Measurements from ENCODE around the gene PTPRM. TPM values are rescaled to one million over a fixed set of nuclear protein-coding genes. Genes with fewer than 3 reads are reported as not detected.

PTPRM gene
- total and polyA plus RNA-seq, 2 experiments from 2014 or later, result 1.6 to 5.3 TPM

DNA sequence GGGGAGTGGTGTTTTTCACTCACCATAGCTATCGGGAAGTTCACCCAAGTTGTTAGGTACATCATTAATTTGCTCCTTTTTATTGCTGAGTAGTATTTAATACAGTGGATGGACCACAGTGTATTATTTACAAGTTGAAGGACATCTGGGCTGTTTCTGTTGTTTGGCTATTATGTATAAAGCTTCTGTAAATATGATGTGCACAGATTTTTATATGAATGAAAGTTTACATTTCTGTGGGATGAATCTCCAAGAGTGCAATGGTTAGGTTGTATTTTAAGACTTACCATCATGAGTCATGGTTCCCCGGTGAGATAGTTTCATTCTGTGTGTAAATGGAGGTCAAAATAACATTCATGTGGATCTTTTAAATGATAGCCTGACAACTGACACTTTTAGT, 337.4 kb downstream of the PTPRM start:
- H3K4me2 ChIP-seq, result no peak overlapping the region

More for the DNA sequence above, 337.4 kb downstream of the PTPRM start:
- H3K79me2 ChIP-seq (replicated peaks; ENCODE audit: insufficient read depth), result no peaks in the 10 kb centered on the region
- no peaks in the 10 kb centered on the region for H3K27me3 ChIP-seq (ENCODE audit: insufficient read depth)
- Mint-ChIP-seq H3K27me3 (ENCODE audit: insufficient read depth, low read depth, poor library complexity) (peaks cover 4% of the 10 kb centered on the region), H3K4me3 (no peak overlapping the region), H3K4me1 (peaks cover 4% of the 10 kb centered on the region; the same call in 2 of the 3 replicates), H3K27ac (no peak overlapping the region), H3K9me3 (no peaks in the 10 kb centered on the region), H3K36me3 (ENCODE audit: low read depth) (no peaks in the 10 kb centered on the region)
- no peaks in the 10 kb centered on the region for H3K36me3 ChIP-seq (ENCODE audit: insufficient read depth)
- no peak overlapping the region for H3K4me3 ChIP-seq
- DNase-seq (ENCODE audit: low spot score) (no peak), ATAC-seq (no peak)
- no peaks in the 10 kb centered on the region for H3F3A ChIP-seq (replicated peaks; ENCODE audit: low read depth)
- H3K9me2 ChIP-seq (ENCODE audit: insufficient read depth), result 0 out of 2 replicates have a peak, but pooled peaks cover 10% of the 10 kb centered on the region
- H4K20me1 ChIP-seq (replicated peaks; ENCODE audit: insufficient read depth), result no peaks in the 10 kb centered on the region
- no peak overlapping the region for H3K27ac ChIP-seq (ENCODE audit: low read depth)
- no peak for TF ChIP-seq STAT1 (IDR thresholded peaks at IDR 0.05; ENCODE audit: unreplicated experiment)
- TF ChIP-seq, protein P1, sequence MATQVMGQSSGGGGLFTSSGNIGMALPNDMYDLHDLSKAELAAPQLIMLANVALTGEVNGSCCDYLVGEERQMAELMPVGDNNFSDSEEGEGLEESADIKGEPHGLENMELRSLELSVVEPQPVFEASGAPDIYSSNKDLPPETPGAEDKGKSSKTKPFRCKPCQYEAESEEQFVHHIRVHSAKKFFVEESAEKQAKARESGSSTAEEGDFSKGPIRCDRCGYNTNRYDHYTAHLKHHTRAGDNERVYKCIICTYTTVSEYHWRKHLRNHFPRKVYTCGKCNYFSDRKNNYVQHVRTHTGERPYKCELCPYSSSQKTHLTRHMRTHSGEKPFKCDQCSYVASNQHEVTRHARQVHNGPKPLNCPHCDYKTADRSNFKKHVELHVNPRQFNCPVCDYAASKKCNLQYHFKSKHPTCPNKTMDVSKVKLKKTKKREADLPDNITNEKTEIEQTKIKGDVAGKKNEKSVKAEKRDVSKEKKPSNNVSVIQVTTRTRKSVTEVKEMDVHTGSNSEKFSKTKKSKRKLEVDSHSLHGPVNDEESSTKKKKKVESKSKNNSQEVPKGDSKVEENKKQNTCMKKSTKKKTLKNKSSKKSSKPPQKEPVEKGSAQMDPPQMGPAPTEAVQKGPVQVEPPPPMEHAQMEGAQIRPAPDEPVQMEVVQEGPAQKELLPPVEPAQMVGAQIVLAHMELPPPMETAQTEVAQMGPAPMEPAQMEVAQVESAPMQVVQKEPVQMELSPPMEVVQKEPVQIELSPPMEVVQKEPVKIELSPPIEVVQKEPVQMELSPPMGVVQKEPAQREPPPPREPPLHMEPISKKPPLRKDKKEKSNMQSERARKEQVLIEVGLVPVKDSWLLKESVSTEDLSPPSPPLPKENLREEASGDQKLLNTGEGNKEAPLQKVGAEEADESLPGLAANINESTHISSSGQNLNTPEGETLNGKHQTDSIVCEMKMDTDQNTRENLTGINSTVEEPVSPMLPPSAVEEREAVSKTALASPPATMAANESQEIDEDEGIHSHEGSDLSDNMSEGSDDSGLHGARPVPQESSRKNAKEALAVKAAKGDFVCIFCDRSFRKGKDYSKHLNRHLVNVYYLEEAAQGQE (IDR thresholded peaks at IDR 0.05; ENCODE audit: unreplicated experiment), result no peak
- TF ChIP-seq, protein P2, sequence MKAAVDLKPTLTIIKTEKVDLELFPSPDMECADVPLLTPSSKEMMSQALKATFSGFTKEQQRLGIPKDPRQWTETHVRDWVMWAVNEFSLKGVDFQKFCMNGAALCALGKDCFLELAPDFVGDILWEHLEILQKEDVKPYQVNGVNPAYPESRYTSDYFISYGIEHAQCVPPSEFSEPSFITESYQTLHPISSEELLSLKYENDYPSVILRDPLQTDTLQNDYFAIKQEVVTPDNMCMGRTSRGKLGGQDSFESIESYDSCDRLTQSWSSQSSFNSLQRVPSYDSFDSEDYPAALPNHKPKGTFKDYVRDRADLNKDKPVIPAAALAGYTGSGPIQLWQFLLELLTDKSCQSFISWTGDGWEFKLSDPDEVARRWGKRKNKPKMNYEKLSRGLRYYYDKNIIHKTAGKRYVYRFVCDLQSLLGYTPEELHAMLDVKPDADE (IDR thresholded peaks at IDR 0.05), result no peak
- no peak for TF ChIP-seq CREB1 (CRISPR knock-in tag; IDR thresholded peaks at IDR 0.05; ENCODE audit: low read depth)
- no peak for TF ChIP-seq JUNB (IDR thresholded peaks at IDR 0.05; ENCODE audit: unreplicated experiment)
- no peak for TF ChIP-seq EZH2 (IDR thresholded peaks at IDR 0.05; ENCODE audit: low read depth, unreplicated experiment)
- TF ChIP-seq EZH2phosphoT487 (IDR thresholded peaks at IDR 0.05; ENCODE audit: unreplicated experiment), result no peak
- TF ChIP-seq, protein P3, sequence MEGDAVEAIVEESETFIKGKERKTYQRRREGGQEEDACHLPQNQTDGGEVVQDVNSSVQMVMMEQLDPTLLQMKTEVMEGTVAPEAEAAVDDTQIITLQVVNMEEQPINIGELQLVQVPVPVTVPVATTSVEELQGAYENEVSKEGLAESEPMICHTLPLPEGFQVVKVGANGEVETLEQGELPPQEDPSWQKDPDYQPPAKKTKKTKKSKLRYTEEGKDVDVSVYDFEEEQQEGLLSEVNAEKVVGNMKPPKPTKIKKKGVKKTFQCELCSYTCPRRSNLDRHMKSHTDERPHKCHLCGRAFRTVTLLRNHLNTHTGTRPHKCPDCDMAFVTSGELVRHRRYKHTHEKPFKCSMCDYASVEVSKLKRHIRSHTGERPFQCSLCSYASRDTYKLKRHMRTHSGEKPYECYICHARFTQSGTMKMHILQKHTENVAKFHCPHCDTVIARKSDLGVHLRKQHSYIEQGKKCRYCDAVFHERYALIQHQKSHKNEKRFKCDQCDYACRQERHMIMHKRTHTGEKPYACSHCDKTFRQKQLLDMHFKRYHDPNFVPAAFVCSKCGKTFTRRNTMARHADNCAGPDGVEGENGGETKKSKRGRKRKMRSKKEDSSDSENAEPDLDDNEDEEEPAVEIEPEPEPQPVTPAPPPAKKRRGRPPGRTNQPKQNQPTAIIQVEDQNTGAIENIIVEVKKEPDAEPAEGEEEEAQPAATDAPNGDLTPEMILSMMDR (conservative IDR thresholded peaks at IDR 0.05; ENCODE audit: low read depth in 2 of 2), result no peak
- TF ChIP-seq POLR2AphosphoS5 (IDR thresholded peaks at IDR 0.05; ENCODE audit: low read depth), result no peak
- TF ChIP-seq, protein P4, sequence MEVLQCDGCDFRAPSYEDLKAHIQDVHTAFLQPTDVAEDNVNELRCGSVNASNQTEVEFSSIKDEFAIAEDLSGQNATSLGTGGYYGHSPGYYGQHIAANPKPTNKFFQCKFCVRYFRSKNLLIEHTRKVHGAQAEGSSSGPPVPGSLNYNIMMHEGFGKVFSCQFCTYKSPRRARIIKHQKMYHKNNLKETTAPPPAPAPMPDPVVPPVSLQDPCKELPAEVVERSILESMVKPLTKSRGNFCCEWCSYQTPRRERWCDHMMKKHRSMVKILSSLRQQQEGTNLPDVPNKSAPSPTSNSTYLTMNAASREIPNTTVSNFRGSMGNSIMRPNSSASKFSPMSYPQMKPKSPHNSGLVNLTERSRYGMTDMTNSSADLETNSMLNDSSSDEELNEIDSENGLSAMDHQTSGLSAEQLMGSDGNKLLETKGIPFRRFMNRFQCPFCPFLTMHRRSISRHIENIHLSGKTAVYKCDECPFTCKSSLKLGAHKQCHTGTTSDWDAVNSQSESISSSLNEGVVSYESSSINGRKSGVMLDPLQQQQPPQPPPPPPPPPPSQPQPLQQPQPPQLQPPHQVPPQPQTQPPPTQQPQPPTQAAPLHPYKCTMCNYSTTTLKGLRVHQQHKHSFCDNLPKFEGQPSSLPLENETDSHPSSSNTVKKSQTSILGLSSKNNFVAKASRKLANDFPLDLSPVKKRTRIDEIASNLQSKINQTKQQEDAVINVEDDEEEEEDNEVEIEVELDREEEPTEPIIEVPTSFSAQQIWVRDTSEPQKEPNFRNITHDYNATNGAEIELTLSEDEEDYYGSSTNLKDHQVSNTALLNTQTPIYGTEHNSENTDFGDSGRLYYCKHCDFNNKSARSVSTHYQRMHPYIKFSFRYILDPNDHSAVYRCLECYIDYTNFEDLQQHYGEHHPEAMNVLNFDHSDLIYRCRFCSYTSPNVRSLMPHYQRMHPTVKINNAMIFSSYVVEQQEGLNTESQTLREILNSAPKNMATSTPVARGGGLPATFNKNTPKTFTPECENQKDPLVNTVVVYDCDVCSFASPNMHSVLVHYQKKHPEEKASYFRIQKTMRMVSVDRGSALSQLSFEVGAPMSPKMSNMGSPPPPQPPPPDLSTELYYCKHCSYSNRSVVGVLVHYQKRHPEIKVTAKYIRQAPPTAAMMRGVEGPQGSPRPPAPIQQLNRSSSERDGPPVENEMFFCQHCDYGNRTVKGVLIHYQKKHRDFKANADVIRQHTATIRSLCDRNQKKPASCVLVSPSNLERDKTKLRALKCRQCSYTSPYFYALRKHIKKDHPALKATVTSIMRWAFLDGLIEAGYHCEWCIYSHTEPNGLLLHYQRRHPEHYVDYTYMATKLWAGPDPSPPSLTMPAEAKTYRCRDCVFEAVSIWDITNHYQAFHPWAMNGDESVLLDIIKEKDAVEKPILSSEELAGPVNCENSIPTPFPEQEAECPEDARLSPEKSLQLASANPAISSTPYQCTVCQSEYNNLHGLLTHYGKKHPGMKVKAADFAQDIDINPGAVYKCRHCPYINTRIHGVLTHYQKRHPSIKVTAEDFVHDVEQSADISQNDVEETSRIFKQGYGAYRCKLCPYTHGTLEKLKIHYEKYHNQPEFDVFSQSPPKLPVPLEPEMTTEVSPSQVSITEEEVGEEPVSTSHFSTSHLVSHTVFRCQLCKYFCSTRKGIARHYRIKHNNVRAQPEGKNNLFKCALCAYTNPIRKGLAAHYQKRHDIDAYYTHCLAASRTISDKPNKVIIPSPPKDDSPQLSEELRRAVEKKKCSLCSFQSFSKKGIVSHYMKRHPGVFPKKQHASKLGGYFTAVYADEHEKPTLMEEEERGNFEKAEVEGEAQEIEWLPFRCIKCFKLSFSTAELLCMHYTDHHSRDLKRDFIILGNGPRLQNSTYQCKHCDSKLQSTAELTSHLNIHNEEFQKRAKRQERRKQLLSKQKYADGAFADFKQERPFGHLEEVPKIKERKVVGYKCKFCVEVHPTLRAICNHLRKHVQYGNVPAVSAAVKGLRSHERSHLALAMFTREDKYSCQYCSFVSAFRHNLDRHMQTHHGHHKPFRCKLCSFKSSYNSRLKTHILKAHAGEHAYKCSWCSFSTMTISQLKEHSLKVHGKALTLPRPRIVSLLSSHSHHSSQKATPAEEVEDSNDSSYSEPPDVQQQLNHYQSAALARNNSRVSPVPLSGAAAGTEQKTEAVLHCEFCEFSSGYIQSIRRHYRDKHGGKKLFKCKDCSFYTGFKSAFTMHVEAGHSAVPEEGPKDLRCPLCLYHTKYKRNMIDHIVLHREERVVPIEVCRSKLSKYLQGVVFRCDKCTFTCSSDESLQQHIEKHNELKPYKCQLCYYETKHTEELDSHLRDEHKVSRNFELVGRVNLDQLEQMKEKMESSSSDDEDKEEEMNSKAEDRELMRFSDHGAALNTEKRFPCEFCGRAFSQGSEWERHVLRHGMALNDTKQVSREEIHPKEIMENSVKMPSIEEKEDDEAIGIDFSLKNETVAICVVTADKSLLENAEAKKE (CRISPR knock-in tag; IDR thresholded peaks at IDR 0.05), result no peak
- H2AFZ ChIP-seq, result no peak overlapping the region
- no peaks in the 10 kb centered on the region for H3K4me1 ChIP-seq (ENCODE audit: insufficient read depth)
